NCI-H1436 (cell line): ENCODE measurements around the gene RRN3.
"Not testable (repeated sequence)": the region's sequence is repeated elsewhere in the genome, so short reads cannot be mapped to it uniquely, and the experiment has no call there.

Experiments
- DNase-seq: peaks from one replicate; lab custom pipeline; 2025; lab: John Stamatoyannopoulos, UW

Gene RRN3

GRCh38 chr16:15093955-15094827 is at the start of gene RRN3:
RRN3 (minus strand) TSS chr16:15094272; CDS start chr16:15094233, 39 bp downstream.
- DNase-seq: peak; percentile 87

GRCh38 chr16:15143601-15144091 is 49.6 kb upstream of the RRN3 start:
- DNase-seq: not testable (repeated sequence)

DNA sequence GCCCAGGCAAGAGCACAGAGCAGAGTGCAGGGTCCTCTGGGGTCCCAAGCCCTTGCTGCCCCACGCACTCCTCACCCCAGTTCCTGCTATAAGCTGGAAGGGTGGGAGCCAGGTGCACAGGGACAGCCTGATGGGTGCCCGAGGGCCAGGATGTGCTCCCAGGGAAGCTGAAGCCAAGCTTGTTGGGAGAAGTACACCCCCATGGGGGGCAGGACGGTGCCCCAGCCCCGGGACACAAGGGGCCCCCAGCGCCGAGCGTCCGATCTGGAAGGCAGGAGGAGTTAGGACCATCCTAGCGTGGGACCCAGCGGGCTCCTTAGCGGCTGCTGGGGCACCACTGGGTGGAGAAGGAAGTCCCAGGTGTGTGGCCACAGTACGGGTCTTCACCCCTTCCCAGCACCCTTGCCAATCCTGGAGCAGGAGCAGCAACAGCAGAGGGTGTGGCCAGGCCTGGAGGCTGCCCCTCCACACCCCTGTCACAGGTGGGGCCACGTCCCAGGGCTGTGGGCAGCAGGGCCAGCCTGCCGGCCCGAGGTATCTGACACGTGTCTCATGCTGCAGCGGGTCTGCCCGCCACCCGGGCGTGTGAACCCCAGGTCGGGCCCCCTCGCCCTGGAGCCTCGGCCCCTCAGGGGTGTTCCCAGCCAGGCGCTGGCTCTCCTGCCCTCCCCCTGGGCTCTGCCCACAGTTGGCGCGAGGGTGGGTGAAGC is 49.0 kb upstream of the RRN3 start:
- not testable (repeated sequence) for DNase-seq

DNA sequence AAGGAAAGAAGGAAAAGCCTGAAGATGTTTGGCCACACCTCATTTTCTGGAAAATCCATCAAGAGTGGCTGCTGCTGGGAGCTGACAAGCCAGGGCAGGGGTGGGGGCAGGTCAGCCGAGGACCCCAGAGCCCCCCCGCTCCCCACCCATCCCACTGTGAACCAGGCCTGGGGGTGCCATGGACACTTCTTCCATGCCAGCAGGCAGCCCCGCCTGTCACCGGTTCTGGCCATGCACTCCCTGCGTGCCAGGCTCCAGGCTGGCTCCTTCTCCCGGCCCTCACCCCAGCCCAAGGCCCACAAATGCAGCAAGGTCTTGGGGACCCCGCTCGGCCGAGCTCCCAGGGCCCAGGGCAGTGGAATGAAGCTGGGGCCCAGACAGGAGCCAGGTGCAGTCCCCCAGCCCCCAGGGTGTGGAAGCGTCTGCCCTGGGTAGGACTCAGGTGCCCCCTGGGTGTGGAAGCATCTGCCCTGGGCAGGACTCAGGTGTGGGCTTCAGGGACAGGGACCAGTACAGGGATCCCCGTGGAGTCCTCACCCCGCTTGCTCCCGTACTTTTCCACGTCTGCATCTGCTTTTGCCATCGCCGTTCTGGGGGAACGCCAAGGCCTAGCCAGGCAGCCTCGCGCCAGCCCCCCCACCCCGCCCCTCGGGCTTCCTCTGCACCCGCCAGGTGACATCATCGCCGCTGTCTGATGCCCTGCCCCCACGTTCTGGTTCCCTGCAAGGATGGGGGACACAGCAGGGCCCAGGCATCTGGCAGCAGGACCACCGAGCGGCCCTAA is 48.2 kb upstream of the RRN3 start:
- not testable (repeated sequence) for DNase-seq

DNA sequence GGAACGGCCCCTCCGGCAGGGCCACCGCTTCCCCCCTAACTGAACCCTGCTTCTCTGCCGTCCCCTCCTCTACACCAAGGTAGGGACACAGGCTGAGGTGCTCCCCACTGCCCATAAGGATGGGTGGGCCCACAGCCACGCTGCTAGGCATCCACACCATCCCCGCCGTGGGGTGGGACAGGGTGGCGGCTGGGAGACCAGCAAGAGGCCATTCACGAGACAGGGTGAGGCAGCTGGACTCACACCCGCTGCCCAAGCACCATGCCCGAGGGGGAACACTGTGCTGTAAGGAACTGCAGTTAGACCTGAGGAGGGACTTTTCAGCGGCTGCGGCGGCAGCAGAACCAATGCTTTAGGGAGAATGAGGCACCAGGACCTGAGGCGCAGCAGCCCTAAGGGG is 47.5 kb upstream of the RRN3 start:
- DNase-seq: no peak

- DNase-seq: not testable (repeated sequence)
These were observed 46.6 kb upstream of the RRN3 start for GRCh38 chr16:15140444-15141365.

- not testable (repeated sequence) for DNase-seq
These were observed 43.4 kb upstream of the RRN3 start for GRCh38 chr16:15137514-15137913.

- not testable (repeated sequence) for DNase-seq
These were observed 41.6 kb upstream of the RRN3 start for GRCh38 chr16:15135483-15136360.

DNA sequence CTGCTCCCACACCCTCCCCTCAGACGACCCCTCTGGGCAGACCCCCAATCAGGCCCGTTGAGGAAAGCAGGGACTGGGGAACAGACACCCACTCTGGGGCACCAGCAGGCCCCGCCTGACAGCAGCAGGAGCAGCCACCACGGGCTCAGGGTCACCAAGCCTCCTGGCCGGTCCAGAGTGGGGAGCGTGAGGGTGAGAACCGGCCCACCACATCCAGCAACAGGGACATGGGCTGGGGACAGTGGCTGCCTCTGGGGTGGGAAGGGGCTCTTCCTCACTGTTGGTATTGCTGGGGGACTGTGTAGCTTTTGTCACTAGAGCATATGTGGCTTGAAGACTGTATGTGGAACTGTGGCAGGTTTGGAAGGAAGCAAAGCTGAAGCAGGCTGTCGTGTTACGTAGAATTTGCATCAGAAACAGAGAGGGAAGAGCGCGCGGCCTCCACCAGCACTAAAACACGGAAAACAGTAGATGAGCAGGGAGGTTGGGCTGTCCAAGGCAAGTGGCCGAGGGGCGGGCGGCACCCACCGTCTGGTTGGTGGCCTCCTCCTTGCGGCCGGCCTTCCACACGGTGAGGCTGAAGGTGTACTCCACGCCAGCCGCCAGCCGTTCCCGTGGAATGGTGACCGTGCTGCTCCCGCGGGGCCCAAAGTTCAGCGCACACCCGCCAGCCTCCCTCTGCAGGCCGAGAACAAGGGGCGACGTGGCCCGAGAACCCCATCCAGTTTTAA is 40.8 kb upstream of the RRN3 start:
- DNase-seq: not testable (repeated sequence)

DNA sequence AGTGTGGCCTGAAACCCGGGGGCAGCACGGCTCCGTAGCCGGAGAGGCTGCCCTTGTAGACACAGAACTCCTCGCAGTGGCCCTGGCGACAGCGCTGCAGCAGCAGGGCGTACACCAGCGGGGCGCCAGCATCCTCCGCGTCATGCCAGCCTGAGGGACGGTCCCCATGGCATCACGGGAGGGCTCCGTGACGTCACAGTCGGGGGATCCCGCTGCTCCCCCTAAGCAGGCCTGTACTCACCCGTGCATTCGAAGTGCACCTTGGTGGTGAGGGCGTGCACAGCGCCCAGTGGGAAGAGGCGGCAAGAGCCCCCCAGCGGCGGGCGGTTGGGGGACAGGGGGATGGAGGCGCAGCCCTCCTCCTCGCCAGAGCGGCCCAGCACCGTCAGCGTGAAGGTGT is 39.5 kb upstream of the RRN3 start:
- DNase-seq: not testable (repeated sequence)

DNA sequence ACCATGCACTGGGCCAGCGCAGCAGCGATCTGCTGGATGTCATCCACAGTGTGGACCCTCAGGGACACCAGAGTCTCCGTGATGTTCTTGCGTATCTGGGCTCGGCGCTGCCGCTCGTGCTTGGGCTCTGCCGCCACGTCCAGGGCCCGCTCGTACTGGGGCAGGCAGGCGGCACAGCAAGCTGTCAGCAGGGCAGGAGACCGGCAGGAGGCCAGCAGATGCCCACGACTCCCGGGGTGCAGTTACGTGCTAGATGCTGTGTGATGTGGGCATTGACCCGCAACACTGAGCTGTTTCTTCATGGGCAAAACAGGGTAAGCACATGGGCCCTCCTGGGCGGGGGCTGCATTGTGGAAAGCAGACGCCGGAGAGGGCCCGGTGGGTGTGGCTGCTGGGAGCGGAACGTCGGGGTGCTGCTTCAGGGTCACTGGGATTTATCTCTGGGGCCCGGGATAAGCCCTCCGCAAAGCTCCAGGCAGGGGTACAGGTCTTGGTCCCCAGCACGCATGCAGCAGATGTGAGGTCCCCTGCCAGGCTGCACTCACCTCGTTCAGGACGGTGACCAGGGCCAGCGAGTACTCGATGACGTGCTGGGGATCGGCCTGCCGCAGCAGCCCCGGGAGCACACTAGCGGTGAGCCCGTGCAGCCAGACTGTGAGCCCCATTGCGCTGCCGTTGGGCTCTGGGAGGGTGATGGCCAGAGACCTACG is 38.8 kb upstream of the RRN3 start:
- DNase-seq: not testable (repeated sequence)

- DNase-seq: not testable (repeated sequence)
These were observed 37.0 kb upstream of the RRN3 start for GRCh38 chr16:15130943-15131700.

DNA sequence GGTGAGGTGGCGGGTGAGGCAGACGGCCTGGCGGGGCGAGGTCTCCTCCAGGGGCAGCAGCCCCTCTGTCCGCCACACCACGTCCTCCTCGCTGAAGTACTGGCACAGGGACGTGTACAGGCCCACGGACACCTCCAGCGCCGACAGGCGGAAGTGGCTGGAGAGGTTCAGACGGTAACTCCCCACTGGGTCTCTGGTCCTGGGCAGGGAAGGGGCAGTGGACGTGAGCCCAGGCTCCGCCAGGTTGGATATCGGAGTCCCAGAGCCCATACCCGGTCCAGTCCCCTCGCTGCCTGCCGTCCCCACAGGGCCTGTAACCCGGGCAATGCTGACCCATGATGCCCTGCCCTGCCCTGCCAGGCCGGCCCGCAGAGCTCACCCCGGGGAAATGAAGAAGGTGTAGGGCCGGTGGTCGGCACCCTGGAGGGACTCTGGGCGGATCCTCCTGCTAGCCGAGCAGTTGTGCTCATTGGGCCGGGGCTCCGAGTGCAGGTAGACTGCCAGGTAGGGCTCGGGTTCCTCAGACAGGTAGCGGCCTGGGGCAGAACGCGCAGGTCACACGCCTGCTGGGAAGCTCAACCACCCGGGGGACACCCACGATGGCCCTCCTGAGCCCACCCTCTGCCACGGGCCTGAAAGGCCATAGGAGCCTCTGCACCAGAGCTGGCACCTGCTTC is 36.3 kb upstream of the RRN3 start:
- DNase-seq: not testable (repeated sequence)

DNA sequence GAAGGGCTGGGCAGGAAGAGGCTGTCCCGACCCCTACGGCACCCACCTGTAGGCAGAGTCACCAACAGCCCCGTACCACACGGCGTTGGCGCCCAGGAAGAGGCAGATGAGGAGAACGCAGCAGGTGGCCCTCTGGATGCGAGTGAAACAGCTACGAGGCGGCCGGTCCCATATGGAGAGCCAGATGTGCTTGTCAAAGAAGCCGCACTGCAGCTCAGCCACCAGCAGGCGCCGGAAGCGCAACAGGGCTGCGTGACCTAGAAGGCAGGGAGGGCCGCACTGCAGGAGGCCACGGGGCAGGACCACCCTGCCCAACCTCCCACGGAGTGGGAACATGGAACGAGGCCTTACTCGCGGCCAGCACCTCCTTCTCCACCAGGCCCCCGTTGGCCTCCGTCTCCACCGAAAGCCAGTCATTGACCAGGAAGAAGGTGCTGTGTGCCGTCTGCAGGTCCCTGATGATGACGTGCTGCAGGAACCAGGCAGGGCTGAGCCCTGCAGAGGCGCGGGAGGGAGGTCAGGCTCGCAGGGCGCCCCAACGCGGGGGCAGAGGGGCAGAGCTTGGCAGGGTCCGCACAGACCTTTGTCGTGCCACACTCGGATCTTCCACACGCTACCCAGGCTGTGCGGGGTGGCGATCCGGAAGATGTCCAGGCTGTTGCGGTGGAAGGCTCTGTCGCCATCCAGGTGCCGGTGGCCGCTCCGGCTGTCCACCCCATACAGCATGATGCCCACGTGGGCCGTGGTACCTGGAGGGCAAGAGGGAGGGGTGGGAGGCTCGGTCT is 33.8 kb upstream of the RRN3 start:
- DNase-seq: not testable (repeated sequence)

DNA sequence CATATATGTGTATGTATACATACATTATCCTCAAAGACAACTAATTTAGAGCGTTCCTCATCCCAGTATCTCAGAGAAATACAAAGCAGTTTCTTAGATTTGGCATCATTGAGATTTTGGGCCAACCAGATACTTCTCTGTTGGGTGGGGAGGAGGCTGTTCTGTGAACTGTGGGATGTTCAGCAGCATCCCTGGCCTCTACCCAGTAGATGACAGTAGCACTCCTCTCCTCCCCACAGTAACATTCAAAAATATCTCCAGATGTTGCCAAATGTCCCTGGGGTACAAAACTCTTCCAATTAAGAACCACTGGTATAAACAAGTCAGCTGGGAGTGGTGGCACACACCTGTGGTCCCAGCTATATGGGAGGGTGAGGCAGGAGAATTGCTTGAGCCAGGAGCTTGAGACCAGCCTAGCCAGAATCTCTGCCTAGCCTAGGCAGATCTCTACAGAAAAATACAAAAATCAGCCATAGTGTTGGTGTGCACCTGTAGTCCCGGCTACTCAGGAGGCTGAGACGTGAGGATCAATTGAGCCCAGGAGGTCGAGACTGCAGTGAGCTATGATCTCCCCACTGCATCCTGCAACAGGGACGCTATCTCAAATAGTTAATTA is 6.4 kb upstream of the RRN3 start:
- DNase-seq: not testable (repeated sequence)

- DNase-seq: not testable (repeated sequence)
These were observed 5.4 kb upstream of the RRN3 start for GRCh38 chr16:15099366-15099909.
